ENCODE results near the gene MAP1B. TPM values are rescaled to one million over a fixed set of nuclear protein-coding genes. Genes with fewer than 3 reads are reported as not detected.

MAP1B gene
- total RNA-seq, 1 experiment from 2014 or later: 8.9 TPM

GRCh38 chr5:72112389-72112788 is 5.1 kb downstream of the MAP1B start:
- Histone ChIP-seq H3K27ac (ENCODE audit: low read depth, low read length) (no peak overlapping the region), H3K36me3 (ENCODE audit: control insufficient read depth in 1 of 2, insufficient read depth in 2 of 2, low read length in 2 of 2) (no peaks in the 10 kb centered on the region), H3K4me1 (ENCODE audit: control insufficient read depth in 1 of 2, insufficient read depth in 2 of 2, low read length in 2 of 2) (peaks cover 0 to 6% of the 10 kb centered on the region in 2 experiments; a peak in 1 of 4 replicates), H3K4me2 (ENCODE audit: low read length) (no peak overlapping the region), H3K9me2 (ENCODE audit: insufficient read depth) (no peaks in the 10 kb centered on the region), H4K20me1 (ENCODE audit: insufficient read depth) (no peaks in the 10 kb centered on the region), H3K79me2 (ENCODE audit: insufficient read depth, low read length) (no peaks in the 10 kb centered on the region), H2AFZ (ENCODE audit: low read depth, low read length, poor library complexity, severe bottlenecking) (no peak overlapping the region), H3K4me3 (replicated peaks in 1 of 2; ENCODE audit: low read depth in 1 of 2, low read length in 2 of 2) (no peak overlapping the region), H3K27me3 (ENCODE audit: insufficient read depth, low read length) (no peaks in the 10 kb centered on the region), H3K9me3 (ENCODE audit: control insufficient read depth in 1 of 2, insufficient read depth in 1 of 2, low read depth in 1 of 2, low read length in 2 of 2) (no peaks in the 10 kb centered on the region), H3K9ac (ENCODE audit: low read length) (no peak overlapping the region)
- ChIA-PET RAD21 (ENCODE audit: low non-redundant PET in 1 of 2, low total read pairs in 2 of 2, uncharacterized antibody in 2 of 2, unreplicated experiment in 2 of 2) (no interaction called here), CTCF (no interaction called here), POLR2A (no interaction called here)
- ATAC-seq (no peak), DNase-seq (ENCODE audit: low read depth, low spot score) (no peak)
- no TSS peak for BruUV-seq (replicated peaks)
- intact Hi-C loops (cut with micrococcal nuclease): no loop called here
- TF ChIP-seq, protein P1, sequence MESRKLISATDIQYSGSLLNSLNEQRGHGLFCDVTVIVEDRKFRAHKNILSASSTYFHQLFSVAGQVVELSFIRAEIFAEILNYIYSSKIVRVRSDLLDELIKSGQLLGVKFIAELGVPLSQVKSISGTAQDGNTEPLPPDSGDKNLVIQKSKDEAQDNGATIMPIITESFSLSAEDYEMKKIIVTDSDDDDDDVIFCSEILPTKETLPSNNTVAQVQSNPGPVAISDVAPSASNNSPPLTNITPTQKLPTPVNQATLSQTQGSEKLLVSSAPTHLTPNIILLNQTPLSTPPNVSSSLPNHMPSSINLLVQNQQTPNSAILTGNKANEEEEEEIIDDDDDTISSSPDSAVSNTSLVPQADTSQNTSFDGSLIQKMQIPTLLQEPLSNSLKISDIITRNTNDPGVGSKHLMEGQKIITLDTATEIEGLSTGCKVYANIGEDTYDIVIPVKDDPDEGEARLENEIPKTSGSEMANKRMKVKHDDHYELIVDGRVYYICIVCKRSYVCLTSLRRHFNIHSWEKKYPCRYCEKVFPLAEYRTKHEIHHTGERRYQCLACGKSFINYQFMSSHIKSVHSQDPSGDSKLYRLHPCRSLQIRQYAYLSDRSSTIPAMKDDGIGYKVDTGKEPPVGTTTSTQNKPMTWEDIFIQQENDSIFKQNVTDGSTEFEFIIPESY (IDR thresholded peaks at IDR 0.05; ENCODE audit: extremely low read depth, insufficient replicate concordance, low read length): no peak
- no peak for TF ChIP-seq CBX3 (IDR thresholded peaks at IDR 0.05; ENCODE audit: low read depth)
- TF ChIP-seq, protein P2, sequence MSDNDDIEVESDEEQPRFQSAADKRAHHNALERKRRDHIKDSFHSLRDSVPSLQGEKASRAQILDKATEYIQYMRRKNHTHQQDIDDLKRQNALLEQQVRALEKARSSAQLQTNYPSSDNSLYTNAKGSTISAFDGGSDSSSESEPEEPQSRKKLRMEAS (IDR thresholded peaks at IDR 0.05): no peak
- TF ChIP-seq RAD21 (IDR thresholded peaks at IDR 0.05; ENCODE audit: low read depth): peak; percentile 17; the same call in 1 of the 2 replicates
- no peak for TF ChIP-seq REST (IDR thresholded peaks at IDR 0.05; ENCODE audit: low read depth)
